Measurements from ENCODE around the gene CCNC. TPM values are rescaled to one million over a fixed set of nuclear protein-coding genes. Genes with fewer than 3 reads are reported as not detected.

The CCNC gene
- total and polyA plus RNA-seq, 2 of the 13 experiments (the other 11 are each of a cell fraction or from before 2014, with no cell fraction given): 69.6 to 141 TPM

DNA sequence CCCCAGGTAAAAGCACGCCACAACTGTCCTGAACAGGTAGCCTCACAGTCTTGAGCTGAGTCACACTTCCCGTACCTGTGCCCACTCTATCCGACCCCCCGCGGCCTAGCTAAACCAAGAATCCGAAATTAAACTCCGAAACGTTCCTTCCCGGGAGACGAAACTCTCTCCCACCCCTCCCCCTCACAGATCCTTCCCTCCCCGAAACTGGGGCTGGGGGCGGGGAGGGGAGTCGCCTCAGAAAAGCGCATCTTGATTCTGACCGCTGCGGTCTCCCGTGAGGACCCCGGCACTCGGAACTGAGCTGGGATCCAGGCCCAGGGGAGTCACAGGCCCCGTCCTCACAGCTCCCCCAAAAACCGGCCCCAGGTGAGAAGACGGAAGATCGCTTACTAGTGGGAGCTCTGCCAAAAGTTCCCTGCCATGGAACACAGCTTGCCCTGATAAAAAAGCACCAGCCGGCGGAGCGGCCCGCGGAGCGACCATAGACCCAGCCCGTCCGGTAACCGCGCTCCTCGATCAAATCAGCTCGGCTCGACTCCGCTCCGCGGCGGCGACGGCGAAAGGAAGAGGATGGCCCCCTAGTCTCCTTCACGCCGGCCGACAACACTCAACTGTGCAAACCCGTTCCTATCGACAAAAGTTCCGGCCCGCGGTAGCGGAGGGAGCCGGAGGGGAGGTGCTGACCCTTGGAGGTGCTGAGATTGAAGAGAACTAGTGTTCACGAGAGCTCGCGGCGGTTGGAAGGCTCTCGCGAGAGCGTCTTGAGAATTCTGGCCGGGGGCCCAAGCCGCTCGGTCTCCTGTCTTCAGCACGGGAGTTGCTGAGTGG lies at the start of gene CCNC (continued):
- TF ChIP-seq KLF15 (CRISPR knock-in tag; IDR thresholded peaks at IDR 0.05; ENCODE audit: borderline replicate concordance): no peak
- TF ChIP-seq, protein P1, sequence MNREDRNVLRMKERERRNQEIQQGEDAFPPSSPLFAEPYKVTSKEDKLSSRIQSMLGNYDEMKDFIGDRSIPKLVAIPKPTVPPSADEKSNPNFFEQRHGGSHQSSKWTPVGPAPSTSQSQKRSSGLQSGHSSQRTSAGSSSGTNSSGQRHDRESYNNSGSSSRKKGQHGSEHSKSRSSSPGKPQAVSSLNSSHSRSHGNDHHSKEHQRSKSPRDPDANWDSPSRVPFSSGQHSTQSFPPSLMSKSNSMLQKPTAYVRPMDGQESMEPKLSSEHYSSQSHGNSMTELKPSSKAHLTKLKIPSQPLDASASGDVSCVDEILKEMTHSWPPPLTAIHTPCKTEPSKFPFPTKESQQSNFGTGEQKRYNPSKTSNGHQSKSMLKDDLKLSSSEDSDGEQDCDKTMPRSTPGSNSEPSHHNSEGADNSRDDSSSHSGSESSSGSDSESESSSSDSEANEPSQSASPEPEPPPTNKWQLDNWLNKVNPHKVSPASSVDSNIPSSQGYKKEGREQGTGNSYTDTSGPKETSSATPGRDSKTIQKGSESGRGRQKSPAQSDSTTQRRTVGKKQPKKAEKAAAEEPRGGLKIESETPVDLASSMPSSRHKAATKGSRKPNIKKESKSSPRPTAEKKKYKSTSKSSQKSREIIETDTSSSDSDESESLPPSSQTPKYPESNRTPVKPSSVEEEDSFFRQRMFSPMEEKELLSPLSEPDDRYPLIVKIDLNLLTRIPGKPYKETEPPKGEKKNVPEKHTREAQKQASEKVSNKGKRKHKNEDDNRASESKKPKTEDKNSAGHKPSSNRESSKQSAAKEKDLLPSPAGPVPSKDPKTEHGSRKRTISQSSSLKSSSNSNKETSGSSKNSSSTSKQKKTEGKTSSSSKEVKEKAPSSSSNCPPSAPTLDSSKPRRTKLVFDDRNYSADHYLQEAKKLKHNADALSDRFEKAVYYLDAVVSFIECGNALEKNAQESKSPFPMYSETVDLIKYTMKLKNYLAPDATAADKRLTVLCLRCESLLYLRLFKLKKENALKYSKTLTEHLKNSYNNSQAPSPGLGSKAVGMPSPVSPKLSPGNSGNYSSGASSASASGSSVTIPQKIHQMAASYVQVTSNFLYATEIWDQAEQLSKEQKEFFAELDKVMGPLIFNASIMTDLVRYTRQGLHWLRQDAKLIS (CRISPR knock-in tag; IDR thresholded peaks at IDR 0.05): no peak
- TF ChIP-seq TP53 (CRISPR knock-in tag; conservative IDR thresholded peaks at IDR 0.05): peak; percentile 78; the same call in 1 of the 2 replicates
- peak; percentile 95 for TF ChIP-seq GATAD1 (CRISPR knock-in tag; IDR thresholded peaks at IDR 0.05)
- no peak; the same call in 1 of the 2 replicates for TF ChIP-seq ZNF546 (CRISPR knock-in tag; conservative IDR thresholded peaks at IDR 0.05)
- no peak for TF ChIP-seq ZNF720 (CRISPR knock-in tag; IDR thresholded peaks at IDR 0.05)
- TF ChIP-seq ZNF136 (CRISPR knock-in tag; IDR thresholded peaks at IDR 0.05; ENCODE audit: low read depth): peak; percentile 91
- peak; percentile 36; the same call in 1 of the 2 replicates for TF ChIP-seq ZNF224 (CRISPR knock-in tag; IDR thresholded peaks at IDR 0.05)
- TF ChIP-seq REPIN1 (CRISPR knock-in tag; IDR thresholded peaks at IDR 0.05; ENCODE audit: borderline replicate concordance, low read depth): peak; percentile 96
- TF ChIP-seq ZNF446 (CRISPR knock-in tag; IDR thresholded peaks at IDR 0.05): peak; percentile 69; the same call in 1 of the 2 replicates
- TF ChIP-seq KLF16 (CRISPR knock-in tag; IDR thresholded peaks at IDR 0.05): peak in 1 of 2 experiments; percentile 97; a peak in 2 of 4 replicates
- peak; percentile 74; the same call in 1 of the 2 replicates for TF ChIP-seq ZNF772 (CRISPR knock-in tag; IDR thresholded peaks at IDR 0.05)
- peak; percentile 99 for TF ChIP-seq ZFY (CRISPR knock-in tag; IDR thresholded peaks at IDR 0.05)
- TF ChIP-seq, protein P2, sequence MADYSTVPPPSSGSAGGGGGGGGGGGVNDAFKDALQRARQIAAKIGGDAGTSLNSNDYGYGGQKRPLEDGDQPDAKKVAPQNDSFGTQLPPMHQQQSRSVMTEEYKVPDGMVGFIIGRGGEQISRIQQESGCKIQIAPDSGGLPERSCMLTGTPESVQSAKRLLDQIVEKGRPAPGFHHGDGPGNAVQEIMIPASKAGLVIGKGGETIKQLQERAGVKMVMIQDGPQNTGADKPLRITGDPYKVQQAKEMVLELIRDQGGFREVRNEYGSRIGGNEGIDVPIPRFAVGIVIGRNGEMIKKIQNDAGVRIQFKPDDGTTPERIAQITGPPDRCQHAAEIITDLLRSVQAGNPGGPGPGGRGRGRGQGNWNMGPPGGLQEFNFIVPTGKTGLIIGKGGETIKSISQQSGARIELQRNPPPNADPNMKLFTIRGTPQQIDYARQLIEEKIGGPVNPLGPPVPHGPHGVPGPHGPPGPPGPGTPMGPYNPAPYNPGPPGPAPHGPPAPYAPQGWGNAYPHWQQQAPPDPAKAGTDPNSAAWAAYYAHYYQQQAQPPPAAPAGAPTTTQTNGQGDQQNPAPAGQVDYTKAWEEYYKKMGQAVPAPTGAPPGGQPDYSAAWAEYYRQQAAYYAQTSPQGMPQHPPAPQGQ (CRISPR knock-in tag; IDR thresholded peaks at IDR 0.05; ENCODE audit: borderline replicate concordance): no peak
- TF ChIP-seq ZGPAT (CRISPR knock-in tag; IDR thresholded peaks at IDR 0.05): peak; percentile 99
- no peak; the same call in 1 of the 2 replicates for TF ChIP-seq EEA1 (CRISPR knock-in tag; IDR thresholded peaks at IDR 0.05; ENCODE audit: borderline replicate concordance)
- no peak for TF ChIP-seq MAFG (CRISPR knock-in tag; IDR thresholded peaks at IDR 0.05)
- TF ChIP-seq PLRG1 (conservative IDR thresholded peaks at IDR 0.05): no peak
- peak; percentile 84 for TF ChIP-seq ZNF160 (CRISPR knock-in tag; IDR thresholded peaks at IDR 0.05)
- no peak; the same call in 1 of the 2 replicates for TF ChIP-seq REL (CRISPR knock-in tag; conservative IDR thresholded peaks at IDR 0.05)
- TF ChIP-seq CBX1 (IDR thresholded peaks at IDR 0.05; ENCODE audit: low read depth): peak; percentile 79
- no peak for TF ChIP-seq MAFF (IDR thresholded peaks at IDR 0.05; ENCODE audit: low read depth, low read length)
